ENCODE results near the gene TYW3. TPM values are rescaled to one million over a fixed set of nuclear protein-coding genes. Genes with fewer than 3 reads are reported as not detected.

Gene TYW3
- total RNA-seq, 1 donor from 2014 or later = 7.6 TPM

GRCh38 chr1:74699331-74699730, 33.6 kb upstream of the TYW3 start:
- H3K4me3 Mint-ChIP-seq (ENCODE audit: unreplicated experiment) = no peak overlapping the region
- no peak for TF ChIP-seq CTCF (IDR thresholded peaks at IDR 0.05; ENCODE audit: partially characterized antibody, unreplicated experiment)
- H3K36me3 Mint-ChIP-seq (ENCODE audit: unreplicated experiment) = no peaks in the 10 kb centered on the region
- H3K4me1 Mint-ChIP-seq (ENCODE audit: low read depth, unreplicated experiment) = peaks cover 3% of the 10 kb centered on the region
- no peak overlapping the region for H3K27ac Mint-ChIP-seq (ENCODE audit: unreplicated experiment)
- no peaks in the 10 kb centered on the region for H3K9me3 Mint-ChIP-seq (ENCODE audit: unreplicated experiment)
- peaks cover 4% of the 10 kb centered on the region for H3K27me3 Mint-ChIP-seq (ENCODE audit: unreplicated experiment)
- DNase-seq = no peak

GRCh38 chr1:74703386-74704182, 29.4 kb upstream of the TYW3 start:
- Mint-ChIP-seq H3K9me3 (ENCODE audit: unreplicated experiment) (no peaks in the 10 kb centered on the region), H3K36me3 (ENCODE audit: unreplicated experiment) (no peaks in the 10 kb centered on the region)

GRCh38 chr1:74712881-74713280, 20.1 kb upstream of the TYW3 start:
- H3K9me3 Mint-ChIP-seq (ENCODE audit: unreplicated experiment) = no peaks in the 10 kb centered on the region
- DNase-seq = no peak
- no peak for TF ChIP-seq CTCF (IDR thresholded peaks at IDR 0.05; ENCODE audit: partially characterized antibody, unreplicated experiment)
- no peaks in the 10 kb centered on the region for H3K27me3 Mint-ChIP-seq (ENCODE audit: unreplicated experiment)
- H3K27ac Mint-ChIP-seq (ENCODE audit: unreplicated experiment) = no peak overlapping the region
- H3K4me3 Mint-ChIP-seq (ENCODE audit: unreplicated experiment) = no peak overlapping the region
- peaks cover 5% of the 10 kb centered on the region for H3K36me3 Mint-ChIP-seq (ENCODE audit: unreplicated experiment)
- peaks cover 12% of the 10 kb centered on the region for H3K4me1 Mint-ChIP-seq (ENCODE audit: low read depth, unreplicated experiment)

More at GRCh38 chr1:74703386-74704182, 29.4 kb upstream of the TYW3 start:
- no peak overlapping the region for H3K27ac Mint-ChIP-seq (ENCODE audit: unreplicated experiment)
- H3K4me3 Mint-ChIP-seq (ENCODE audit: unreplicated experiment) = no peak overlapping the region
- no peak for TF ChIP-seq CTCF (IDR thresholded peaks at IDR 0.05; ENCODE audit: partially characterized antibody, unreplicated experiment)
- H3K4me1 Mint-ChIP-seq (ENCODE audit: low read depth, unreplicated experiment) = peaks cover 3% of the 10 kb centered on the region
- no peaks in the 10 kb centered on the region for H3K27me3 Mint-ChIP-seq (ENCODE audit: unreplicated experiment)
- no peak for DNase-seq

DNA sequence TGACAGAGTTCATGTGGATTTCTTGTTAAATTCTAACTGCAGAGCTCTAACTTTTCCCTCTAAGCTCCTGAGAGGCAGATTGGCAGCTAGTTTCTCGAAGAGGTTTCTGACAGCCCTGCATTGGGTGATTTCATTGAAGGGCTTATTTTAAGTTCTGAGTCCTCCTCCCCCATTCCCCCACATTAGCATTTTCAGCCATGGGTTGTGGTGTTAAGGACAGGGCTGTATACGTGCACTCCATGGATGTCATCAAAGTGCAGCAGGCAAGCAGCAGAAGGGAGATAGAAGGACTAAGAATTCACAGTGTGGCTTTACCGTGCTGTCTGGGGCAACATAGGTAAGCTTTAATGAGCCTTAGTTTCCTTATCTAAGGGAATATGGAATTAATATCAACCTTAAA, 19.1 kb upstream of the TYW3 start:
- TF ChIP-seq CTCF (IDR thresholded peaks at IDR 0.05; ENCODE audit: partially characterized antibody, unreplicated experiment) = no peak
- Mint-ChIP-seq H3K9me3 (ENCODE audit: unreplicated experiment) (no peaks in the 10 kb centered on the region), H3K36me3 (ENCODE audit: unreplicated experiment) (peaks cover 5% of the 10 kb centered on the region), H3K4me3 (ENCODE audit: unreplicated experiment) (no peak overlapping the region), H3K27me3 (ENCODE audit: unreplicated experiment) (no peaks in the 10 kb centered on the region), H3K27ac (ENCODE audit: unreplicated experiment) (no peak overlapping the region), H3K4me1 (ENCODE audit: low read depth, unreplicated experiment) (peaks cover 12% of the 10 kb centered on the region)
- no peak for DNase-seq

GRCh38 chr1:74714429-74715235, 18.3 kb upstream of the TYW3 start:
- no peak overlapping the region for H3K4me3 Mint-ChIP-seq (ENCODE audit: unreplicated experiment)
- H3K9me3 Mint-ChIP-seq (ENCODE audit: unreplicated experiment) = no peaks in the 10 kb centered on the region
- H3K4me1 Mint-ChIP-seq (ENCODE audit: low read depth, unreplicated experiment) = peaks cover 13% of the 10 kb centered on the region
- no peaks in the 10 kb centered on the region for H3K27me3 Mint-ChIP-seq (ENCODE audit: unreplicated experiment)
- no peak for DNase-seq
- no peak overlapping the region for H3K27ac Mint-ChIP-seq (ENCODE audit: unreplicated experiment)
- no peak for TF ChIP-seq CTCF (IDR thresholded peaks at IDR 0.05; ENCODE audit: partially characterized antibody, unreplicated experiment)
- H3K36me3 Mint-ChIP-seq (ENCODE audit: unreplicated experiment) = peaks cover 5% of the 10 kb centered on the region
